ENCODE measurements around the gene HTT. TPM values are rescaled to one million over a fixed set of nuclear protein-coding genes. Genes with fewer than 3 reads are reported as not detected.

The HTT gene
- 50.1 TPM for total RNA-seq

GRCh38 chr4:3074078-3074845 lies at the start of gene HTT, which contains the start of gene HTT-AS:
Gene HTT (plus strand): TSS chr4:3074681. CDS start chr4:3074826, 145 bp downstream.
Gene HTT-AS (minus strand): TSS chr4:3074538.
- DNase-seq (ENCODE audit: low spot score in 2 of 2) (peak; percentile 95 to 97), FAIRE-seq (no peak)

GRCh38 chr4:3025881-3026280 lies 48.6 kb upstream of the HTT start:
- no peak for DNase-seq (ENCODE audit: low spot score in 2 of 2)
- no peak for FAIRE-seq

- no peak for FAIRE-seq
- DNase-seq (ENCODE audit: low spot score in 2 of 2) = no peak
Observed at GRCh38 chr4:3026540-3026939, 47.9 kb upstream of the HTT start.

- FAIRE-seq (no peak), DNase-seq (ENCODE audit: low spot score in 2 of 2) (no peak)
Observed at GRCh38 chr4:3029464-3029863, 45.0 kb upstream of the HTT start.

- FAIRE-seq = no peak
- DNase-seq (ENCODE audit: low spot score in 2 of 2) = no peak
Observed at GRCh38 chr4:3030566-3031356, 43.7 kb upstream of the HTT start.

GRCh38 chr4:3031357-3032082 lies 43.0 kb upstream of the HTT start:
- DNase-seq (ENCODE audit: low spot score in 2 of 2) (no peak), FAIRE-seq (no peak)

GRCh38 chr4:3034231-3034630 lies 40.2 kb upstream of the HTT start:
- no peak for FAIRE-seq
- no peak for DNase-seq (ENCODE audit: low spot score in 2 of 2)

GRCh38 chr4:3035249-3035648 lies 39.2 kb upstream of the HTT start:
- no peak for FAIRE-seq
- no peak for DNase-seq (ENCODE audit: low spot score in 2 of 2)

- no peak for FAIRE-seq
- no peak for DNase-seq (ENCODE audit: low spot score in 2 of 2)
Observed at GRCh38 chr4:3035674-3036073, 38.8 kb upstream of the HTT start.

- FAIRE-seq (no peak), DNase-seq (ENCODE audit: low spot score in 2 of 2) (no peak)
Observed at GRCh38 chr4:3036131-3036952, 38.1 kb upstream of the HTT start.

GRCh38 chr4:3037957-3038461 lies 36.5 kb upstream of the HTT start:
- no peak for FAIRE-seq
- no peak for DNase-seq (ENCODE audit: low spot score in 2 of 2)

GRCh38 chr4:3039706-3040366 lies 34.6 kb upstream of the HTT start:
- no peak for FAIRE-seq

GRCh38 chr4:3040452-3041191 lies 33.9 kb upstream of the HTT start:
- DNase-seq (ENCODE audit: low spot score in 2 of 2) = no peak
- no peak for FAIRE-seq

More at GRCh38 chr4:3039706-3040366, 34.6 kb upstream of the HTT start:
- no peak for DNase-seq (ENCODE audit: low spot score in 2 of 2)

GRCh38 chr4:3041192-3042142 lies 33.0 kb upstream of the HTT start:
- DNase-seq (ENCODE audit: low spot score in 2 of 2) (peak in 1 of 2 donors; percentile 55), FAIRE-seq (no peak)

GRCh38 chr4:3042226-3042625 lies 32.3 kb upstream of the HTT start:
- DNase-seq (ENCODE audit: low spot score in 2 of 2) = no peak
- FAIRE-seq = no peak

- FAIRE-seq = no peak
- no peak for DNase-seq (ENCODE audit: low spot score in 2 of 2)
Observed at GRCh38 chr4:3043282-3044020, 31.0 kb upstream of the HTT start.
